Measurements from ENCODE around the gene FABP6.

The FABP6 gene

GRCh38 chr5:160250226-160250625 is 20.9 kb downstream of the FABP6 start:
- H3K4me3 ChIP-seq (ENCODE audit: control insufficient read depth, low read depth, low read length), result no peak overlapping the region
- DNase-seq (ENCODE audit: low read depth), result no peak
- TF ChIP-seq CTCF (IDR thresholded peaks at IDR 0.05; ENCODE audit: control insufficient read depth, insufficient read depth, low read depth, low read length, missing control alignments), result no peak

- no peak overlapping the region for H3K4me3 ChIP-seq (ENCODE audit: control insufficient read depth, low read depth, low read length)
- no peak for TF ChIP-seq CTCF (IDR thresholded peaks at IDR 0.05; ENCODE audit: control insufficient read depth, insufficient read depth, low read depth, low read length, missing control alignments)
- DNase-seq (ENCODE audit: low read depth), result no peak
Observed at GRCh38 chr5:160250826-160251225, 21.5 kb downstream of the FABP6 start.

- DNase-seq (ENCODE audit: low read depth), result no peak
- no peak for TF ChIP-seq CTCF (IDR thresholded peaks at IDR 0.05; ENCODE audit: control insufficient read depth, insufficient read depth, low read depth, low read length, missing control alignments)
- no peak overlapping the region for H3K4me3 ChIP-seq (ENCODE audit: control insufficient read depth, low read depth, low read length)
Observed at GRCh38 chr5:160251406-160252155, 22.3 kb downstream of the FABP6 start.

- TF ChIP-seq CTCF (IDR thresholded peaks at IDR 0.05; ENCODE audit: control insufficient read depth, insufficient read depth, low read depth, low read length, missing control alignments), result no peak
- H3K4me3 ChIP-seq (ENCODE audit: control insufficient read depth, low read depth, low read length), result no peak overlapping the region
- DNase-seq (ENCODE audit: low read depth), result no peak
Observed at GRCh38 chr5:160252916-160253315, 23.6 kb downstream of the FABP6 start.

GRCh38 chr5:160253441-160253840 is 24.1 kb downstream of the FABP6 start:
- H3K4me3 ChIP-seq (ENCODE audit: control insufficient read depth, low read depth, low read length), result no peak overlapping the region
- DNase-seq (ENCODE audit: low read depth), result no peak
- no peak for TF ChIP-seq CTCF (IDR thresholded peaks at IDR 0.05; ENCODE audit: control insufficient read depth, insufficient read depth, low read depth, low read length, missing control alignments)

- no peak for TF ChIP-seq CTCF (IDR thresholded peaks at IDR 0.05; ENCODE audit: control insufficient read depth, insufficient read depth, low read depth, low read length, missing control alignments)
- no peak overlapping the region for H3K4me3 ChIP-seq (ENCODE audit: control insufficient read depth, low read depth, low read length)
- DNase-seq (ENCODE audit: low read depth), result no peak
Observed at GRCh38 chr5:160254706-160255105, 25.4 kb downstream of the FABP6 start.

All from AG09309 (cell line).